ENCODE data around the gene ERF.

- TF ChIP-seq POLR2A (IDR thresholded peaks at IDR 0.05) (no peak), CTCF (IDR thresholded peaks at IDR 0.05) (no peak)
These were observed 24.4 kb upstream of the ERF start for GRCh38 chr19:42279155-42279901.
